C4-2B (cell line): Measurements from ENCODE around the gene RBP5.

Experiments used
- ZFX ChIP-seq: fragments of 450-650 bp; IDR thresholded peaks from 2 replicates; pipeline ENCODE4 v1.6.1; 2017
- TF ChIP-seq, protein P1 (sequence below): fragments of 450-650 bp; conservative IDR thresholded peaks from 2 replicates; pipeline ENCODE4 v1.5.1; 2017; ENCODE audit warnings: mild to moderate bottlenecking

GRCh38 chr12:7122811-7123769, 5.6 kb downstream of the RBP5 start:
- TF ChIP-seq, protein P1, sequence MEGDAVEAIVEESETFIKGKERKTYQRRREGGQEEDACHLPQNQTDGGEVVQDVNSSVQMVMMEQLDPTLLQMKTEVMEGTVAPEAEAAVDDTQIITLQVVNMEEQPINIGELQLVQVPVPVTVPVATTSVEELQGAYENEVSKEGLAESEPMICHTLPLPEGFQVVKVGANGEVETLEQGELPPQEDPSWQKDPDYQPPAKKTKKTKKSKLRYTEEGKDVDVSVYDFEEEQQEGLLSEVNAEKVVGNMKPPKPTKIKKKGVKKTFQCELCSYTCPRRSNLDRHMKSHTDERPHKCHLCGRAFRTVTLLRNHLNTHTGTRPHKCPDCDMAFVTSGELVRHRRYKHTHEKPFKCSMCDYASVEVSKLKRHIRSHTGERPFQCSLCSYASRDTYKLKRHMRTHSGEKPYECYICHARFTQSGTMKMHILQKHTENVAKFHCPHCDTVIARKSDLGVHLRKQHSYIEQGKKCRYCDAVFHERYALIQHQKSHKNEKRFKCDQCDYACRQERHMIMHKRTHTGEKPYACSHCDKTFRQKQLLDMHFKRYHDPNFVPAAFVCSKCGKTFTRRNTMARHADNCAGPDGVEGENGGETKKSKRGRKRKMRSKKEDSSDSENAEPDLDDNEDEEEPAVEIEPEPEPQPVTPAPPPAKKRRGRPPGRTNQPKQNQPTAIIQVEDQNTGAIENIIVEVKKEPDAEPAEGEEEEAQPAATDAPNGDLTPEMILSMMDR: no peak
- TF ChIP-seq ZFX: no peak
